Keratinocyte (primary cell): ENCODE results near the gene LUM. TPM values are rescaled to one million over a fixed set of nuclear protein-coding genes. Genes with fewer than 3 reads are reported as not detected.

Experiments used
- DNase-seq: peaks from one replicate; pipeline ENCODE4 v3.0.0-alpha.2; 2011; ENCODE audit warnings: low read depth, missing footprints, low spot score
- FAIRE-seq: peaks from 2 replicates; lab custom pipeline; 2011; peaks lifted over from hg19 to GRCh38; lab: Jason Lieb, UNC
- H2AFZ ChIP-seq: 2 replicates; pipeline ENCODE4 v1.6.0; 2012; ENCODE audit warnings: low read length, control low read depth, inconsistent platforms; ENCODE audit not compliant: control insufficient read depth
- H3K27ac ChIP-seq: 2 replicates; pipeline ENCODE4 v1.5.1; 2011; ENCODE audit warnings: low read length; ENCODE audit not compliant: control insufficient read depth, insufficient read depth
- H3K27me3 ChIP-seq: 3 replicates; pipeline ENCODE4 v1.6.0; 2011; ENCODE audit warnings: low read length; ENCODE audit not compliant: control insufficient read depth, insufficient read depth; ENCODE audit errors: extremely low read depth
- H3K36me3 ChIP-seq, 2 experiments: 2 replicates in 1 of 2; 3 replicates in 1 of 2; pipeline ENCODE4 v1.5.1; 2011; ENCODE audit warnings: low read length in 2 of 2, mild to moderate bottlenecking in 1 of 2; ENCODE audit not compliant: control insufficient read depth in 2 of 2, insufficient read depth in 2 of 2; ENCODE audit errors: extremely low read depth in 1 of 2
- H3K4me1 ChIP-seq: 3 replicates; pipeline ENCODE4 v1.5.1; 2011; ENCODE audit warnings: low read length; ENCODE audit not compliant: control insufficient read depth, insufficient read depth; ENCODE audit errors: extremely low read depth
- H3K4me2 ChIP-seq: 3 replicates; pipeline ENCODE4 v1.6.0; 2011; ENCODE audit warnings: low read depth, low read length; ENCODE audit not compliant: control insufficient read depth, insufficient read depth; ENCODE audit errors: extremely low read depth
- H3K4me3 ChIP-seq, 3 experiments: fragments of 200-600 bp in 1 of 3; sonication (generic) in 1 of 3; 2 replicates in 2 of 3; 3 replicates in 1 of 3; pipeline ENCODE4 v1.5.1; 2011 to 2016; ENCODE audit warnings: low read length in 3 of 3, mild to moderate bottlenecking in 3 of 3, control low read depth in 2 of 3, inconsistent platforms in 1 of 3, low read depth in 1 of 3, mixed read lengths in 1 of 3, mixed run types in 1 of 3, moderate library complexity in 1 of 3; ENCODE audit not compliant: control insufficient read depth in 2 of 3, insufficient read depth in 2 of 3; ENCODE audit errors: extremely low read depth in 1 of 3
- H3K79me2 ChIP-seq: 2 replicates; pipeline ENCODE4 v1.6.0; 2012; ENCODE audit warnings: low read length; ENCODE audit not compliant: control insufficient read depth, insufficient read depth
- H3K9ac ChIP-seq: 3 replicates; pipeline ENCODE4 v1.6.0; 2011; ENCODE audit warnings: low read length; ENCODE audit not compliant: control insufficient read depth, insufficient read depth; ENCODE audit errors: extremely low read depth
- H3K9me1 ChIP-seq: 3 replicates; pipeline ENCODE4 v1.6.0; 2011; ENCODE audit warnings: low read length; ENCODE audit not compliant: control insufficient read depth, insufficient read depth; ENCODE audit errors: extremely low read depth
- H3K9me3 ChIP-seq: 2 replicates; pipeline ENCODE4 v1.5.1; 2012; ENCODE audit warnings: low read depth, low read length; ENCODE audit not compliant: control insufficient read depth
- H4K20me1 ChIP-seq: 3 replicates; pipeline ENCODE4 v1.6.0; 2011; ENCODE audit warnings: low read length; ENCODE audit not compliant: control insufficient read depth, insufficient read depth; ENCODE audit errors: extremely low read depth
- EZH2 ChIP-seq: IDR thresholded peaks from one replicate; pipeline ENCODE4 v1.6.1; 2012; ENCODE audit warnings: inconsistent platforms, mild to moderate bottlenecking, low read length, moderate library complexity
- dilution Hi-C: fragments of 300-500 bp; cut with MboI; formaldehyde crosslinking; loops from one replicate; pipeline ENCODE4 v1.7.0; 2020; ENCODE audit warnings: low sequenced_read_pairs; ENCODE audit not compliant: extremely low pct_ligation_motif_present
- polyA plus RNA-seq, 5 experiments: library from polyadenylated mRNA; depleted of rRNA in 3 of 5; stranded (reverse) in 3 of 5; stranded (forward) in 1 of 5; unstranded in 1 of 5; fragments of >200 nt; gene quantifications; 1 replicate in 1 of 5; 2 replicates in 3 of 5; 3 replicates in 1 of 5; pipeline versions ENCODE4 v1.2.1 to v1.2.3, GENCODE V29; 2011 to 2012; ENCODE audit warnings: missing spikeins in 2 of 5, low read depth in 1 of 5, low replicate concordance in 1 of 5
- TF ChIP-seq, protein P1 (sequence below), 3 experiments: IDR thresholded peaks in 1 of 3; conservative IDR thresholded peaks in 1 of 3; optimal IDR thresholded peaks in 1 of 3; 2 replicates in 2 of 3; 3 replicates in 1 of 3; pipeline versions ENCODE3 to v1.5.1; 2011; ENCODE audit warnings: low read length in 3 of 3, mild to moderate bottlenecking in 3 of 3, moderate library complexity in 2 of 3, control low read depth in 1 of 3, inconsistent platforms in 1 of 3; ENCODE audit not compliant: insufficient read depth in 2 of 3; ENCODE audit errors: extremely low read depth in 1 of 3

The LUM gene
- polyA plus RNA-seq, 1 donor (not counting 4 experiments of a cell fraction or from before 2014, with no cell fraction given), result 0.37 TPM

DNA sequence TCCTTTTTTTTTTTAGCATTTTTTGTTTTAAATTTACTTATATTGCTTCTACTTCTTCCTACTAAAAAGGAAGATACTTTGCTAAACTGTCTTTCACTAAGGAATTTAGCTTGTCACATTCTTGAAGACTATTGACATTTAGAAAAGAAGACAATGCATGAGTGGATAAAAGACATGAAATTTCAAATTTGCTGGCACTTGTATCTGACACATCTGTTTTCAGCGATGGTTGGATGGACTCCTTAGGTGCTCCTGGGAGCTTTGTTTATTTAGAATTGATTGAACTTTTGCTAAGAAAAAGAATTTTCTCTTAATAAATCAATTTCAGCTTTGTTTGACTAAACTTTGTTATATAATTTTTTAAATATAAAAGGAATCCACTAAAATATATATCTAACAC lies 50.2 kb downstream of the LUM start:
- Histone ChIP-seq H3K4me3 (no peak overlapping the region), H3K4me1 (no peaks in the 10 kb centered on the region), H4K20me1 (no peaks in the 10 kb centered on the region), H3K36me3 (no peaks in the 10 kb centered on the region), H3K79me2 (no peaks in the 10 kb centered on the region), H3K4me2 (no peak overlapping the region), H3K27ac (no peak overlapping the region), H2AFZ (no peak overlapping the region), H3K27me3 (no peaks in the 10 kb centered on the region), H3K9ac (no peak overlapping the region), H3K9me1 (no peaks in the 10 kb centered on the region), H3K9me3 (no peaks in the 10 kb centered on the region)
- DNase-seq (no peak), FAIRE-seq (no peak)
- dilution Hi-C loops, result no loop called here
- TF ChIP-seq EZH2, result no peak
- TF ChIP-seq, protein P1, sequence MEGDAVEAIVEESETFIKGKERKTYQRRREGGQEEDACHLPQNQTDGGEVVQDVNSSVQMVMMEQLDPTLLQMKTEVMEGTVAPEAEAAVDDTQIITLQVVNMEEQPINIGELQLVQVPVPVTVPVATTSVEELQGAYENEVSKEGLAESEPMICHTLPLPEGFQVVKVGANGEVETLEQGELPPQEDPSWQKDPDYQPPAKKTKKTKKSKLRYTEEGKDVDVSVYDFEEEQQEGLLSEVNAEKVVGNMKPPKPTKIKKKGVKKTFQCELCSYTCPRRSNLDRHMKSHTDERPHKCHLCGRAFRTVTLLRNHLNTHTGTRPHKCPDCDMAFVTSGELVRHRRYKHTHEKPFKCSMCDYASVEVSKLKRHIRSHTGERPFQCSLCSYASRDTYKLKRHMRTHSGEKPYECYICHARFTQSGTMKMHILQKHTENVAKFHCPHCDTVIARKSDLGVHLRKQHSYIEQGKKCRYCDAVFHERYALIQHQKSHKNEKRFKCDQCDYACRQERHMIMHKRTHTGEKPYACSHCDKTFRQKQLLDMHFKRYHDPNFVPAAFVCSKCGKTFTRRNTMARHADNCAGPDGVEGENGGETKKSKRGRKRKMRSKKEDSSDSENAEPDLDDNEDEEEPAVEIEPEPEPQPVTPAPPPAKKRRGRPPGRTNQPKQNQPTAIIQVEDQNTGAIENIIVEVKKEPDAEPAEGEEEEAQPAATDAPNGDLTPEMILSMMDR (optimal IDR thresholded peaks at IDR 0.05 in 1 of 3, IDR thresholded peaks at IDR 0.05 in 1 of 3, conservative IDR thresholded peaks at IDR 0.05 in 1 of 3; ENCODE audit: extremely low read depth in 1 of 3, insufficient read depth in 2 of 3, low read length in 3 of 3), result no peak

DNA sequence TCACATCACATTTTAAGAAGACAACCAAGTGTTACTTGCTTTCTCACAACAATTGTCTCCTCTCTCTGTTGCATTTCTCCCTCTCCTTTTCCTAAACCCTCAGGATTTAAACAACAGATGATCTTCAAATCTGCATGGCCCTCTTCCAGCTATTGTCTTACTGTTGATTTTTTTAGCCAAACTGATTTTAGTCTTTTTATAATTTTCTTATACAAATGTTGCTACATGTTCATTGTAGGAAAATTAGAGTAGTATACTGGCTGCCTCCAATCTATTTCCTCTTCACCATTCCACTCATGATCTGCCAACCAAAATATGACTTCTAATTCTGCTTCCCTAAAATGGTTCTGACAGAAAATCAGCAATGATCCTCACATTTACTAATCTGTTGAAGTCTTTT lies 52.1 kb downstream of the LUM start:
- no peak for TF ChIP-seq EZH2
- TF ChIP-seq, protein P1 (optimal IDR thresholded peaks at IDR 0.05 in 1 of 3, IDR thresholded peaks at IDR 0.05 in 1 of 3, conservative IDR thresholded peaks at IDR 0.05 in 1 of 3; ENCODE audit: extremely low read depth in 1 of 3, insufficient read depth in 2 of 3, low read length in 3 of 3), result no peak
- H3K9me1 ChIP-seq, result no peaks in the 10 kb centered on the region
- no peak for FAIRE-seq
- no peaks in the 10 kb centered on the region for H3K4me1 ChIP-seq
- H3K36me3 ChIP-seq, result no peaks in the 10 kb centered on the region
- H3K79me2 ChIP-seq, result no peaks in the 10 kb centered on the region
- H3K27ac ChIP-seq, result no peak overlapping the region
- no peaks in the 10 kb centered on the region for H3K27me3 ChIP-seq
- no peak for DNase-seq
- H3K4me3 ChIP-seq, result no peak overlapping the region
- no peak overlapping the region for H2AFZ ChIP-seq
- dilution Hi-C loops, result no loop called here
- H3K9me3 ChIP-seq, result no peaks in the 10 kb centered on the region
- H3K4me2 ChIP-seq, result no peak overlapping the region
- no peaks in the 10 kb centered on the region for H4K20me1 ChIP-seq
- no peak overlapping the region for H3K9ac ChIP-seq
